GM21576 (cell line): ENCODE data around the gene GUCY1B1.
"Not testable (repeated sequence)": the region's sequence is repeated elsewhere in the genome, so short reads cannot be mapped to it uniquely, and the experiment has no call there.

Experiments
- ATAC-seq: cut with Tn5 transposase; IDR thresholded peaks from one replicate; pipeline ENCODE4 v1.9.1; 2021; ENCODE audit warnings: mild to moderate bottlenecking, moderate library complexity; ENCODE audit not compliant: unreplicated experiment

Gene GUCY1B1

DNA sequence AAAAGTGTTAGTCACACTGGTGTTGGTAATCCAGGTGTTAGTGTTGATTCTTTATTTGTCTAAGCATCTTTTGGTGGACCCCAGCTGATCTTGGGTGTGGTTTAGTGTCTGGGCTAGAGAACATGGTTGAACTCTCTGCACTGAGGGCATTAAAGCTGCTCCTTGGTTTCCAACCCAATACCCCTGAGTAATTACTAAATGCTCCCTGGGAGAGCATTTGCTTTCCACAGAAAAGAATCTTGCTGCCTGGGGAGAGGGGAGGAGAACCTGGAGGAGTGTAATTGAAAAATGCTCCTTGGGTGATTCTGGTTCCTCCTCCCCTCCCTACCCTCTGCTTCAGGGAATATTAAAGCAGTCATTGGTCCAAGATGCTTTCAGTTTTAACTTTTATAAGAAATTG, 3.1 kb downstream of the GUCY1B1 start:
- no peak for ATAC-seq

GRCh38 chr4:155762334-155762733, 3.5 kb downstream of the GUCY1B1 start:
- ATAC-seq, result no peak

DNA sequence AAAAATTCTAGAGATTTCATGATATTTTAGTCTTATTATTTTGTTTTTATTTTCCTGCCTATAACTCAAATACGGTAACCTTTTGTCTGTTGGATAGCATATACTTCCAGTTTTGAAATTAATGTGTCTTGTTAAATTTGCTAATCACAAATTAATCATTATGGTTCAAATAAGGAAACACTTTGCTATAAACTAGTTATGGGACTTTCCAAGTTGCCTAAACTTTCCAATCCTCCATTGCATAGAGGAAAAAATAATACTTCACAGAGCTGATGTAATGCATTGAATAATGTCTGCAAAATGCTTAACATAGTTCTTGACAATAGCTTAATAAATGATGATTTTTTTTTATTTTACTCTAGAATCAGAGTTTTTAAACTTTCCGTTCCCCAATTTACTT, 4.7 kb downstream of the GUCY1B1 start:
- no peak for ATAC-seq

GRCh38 chr4:155765149-155765548, 6.3 kb downstream of the GUCY1B1 start:
- ATAC-seq, result no peak

DNA sequence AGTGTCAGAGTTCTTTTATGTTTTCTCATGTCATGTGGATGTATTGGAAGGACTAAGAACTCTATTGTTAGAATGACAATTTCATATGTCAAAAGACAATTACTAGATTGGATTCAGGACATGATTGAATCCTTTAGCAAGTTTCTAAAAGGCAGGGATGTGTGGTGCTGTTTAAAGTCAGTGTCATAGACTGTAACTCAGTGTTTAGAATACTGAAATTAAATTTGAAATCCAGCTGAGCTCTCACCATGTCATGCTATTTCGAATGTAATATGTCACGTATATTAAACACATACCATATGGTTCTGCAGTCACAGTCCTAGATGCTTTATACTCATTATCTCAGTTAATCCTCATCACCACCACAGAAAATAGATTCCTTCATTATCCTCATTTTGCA, 7.8 kb downstream of the GUCY1B1 start:
- no peak for ATAC-seq

GRCh38 chr4:155768370-155768769, 9.5 kb downstream of the GUCY1B1 start:
- no peak for ATAC-seq

DNA sequence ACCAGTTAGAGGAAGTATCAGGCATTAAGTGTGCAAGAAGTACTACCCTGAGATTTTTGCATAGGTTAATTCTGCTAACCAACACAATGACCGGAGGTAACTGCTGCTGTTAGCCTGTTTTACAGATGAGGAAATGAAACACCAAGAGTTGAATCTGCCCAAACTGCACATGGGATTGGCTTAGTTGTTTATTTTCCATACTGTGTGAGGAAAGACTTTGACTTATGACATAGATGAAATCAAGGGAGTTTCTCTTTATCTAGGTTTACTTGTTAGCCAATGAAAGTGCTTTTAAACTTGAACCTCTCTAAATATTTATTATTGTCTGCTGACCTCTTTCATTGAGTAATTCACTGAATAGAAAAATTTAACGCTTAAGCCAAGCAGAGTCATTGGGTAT, 10.3 kb downstream of the GUCY1B1 start:
- peak; percentile 66 for ATAC-seq

DNA sequence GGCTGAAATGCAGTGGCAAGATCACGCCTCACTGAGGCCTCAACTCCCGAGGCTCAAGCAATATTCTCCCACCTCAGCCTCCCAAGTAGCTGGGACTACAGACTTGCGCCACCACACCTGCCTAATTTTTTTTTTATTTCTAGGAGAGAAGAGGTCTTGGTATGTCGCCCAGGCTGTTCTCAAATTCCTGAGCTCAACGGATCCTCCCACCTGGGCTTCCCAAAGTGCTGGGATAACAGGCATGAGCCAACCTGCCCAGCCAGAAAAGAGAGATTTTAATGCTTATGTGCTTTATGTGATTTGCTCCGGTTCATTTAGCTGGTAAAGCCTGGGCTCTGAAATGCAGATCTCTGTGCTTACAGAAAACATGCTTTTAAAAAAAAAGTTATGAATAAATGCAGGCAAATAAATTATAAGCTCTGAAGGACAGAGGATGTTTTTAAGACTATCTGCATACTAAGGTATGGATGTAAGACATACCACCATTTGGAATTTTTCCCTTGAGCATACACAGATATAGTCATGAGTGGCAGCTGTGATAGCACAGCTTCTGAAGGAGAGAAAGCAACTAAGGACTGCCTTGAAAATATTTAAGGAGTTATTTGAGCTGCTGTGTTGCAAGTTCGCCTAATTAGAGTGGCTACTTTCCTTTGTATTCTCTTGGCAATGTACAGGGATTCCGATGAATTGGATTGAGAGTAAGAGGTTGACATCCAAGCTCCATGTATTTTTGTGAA, 13.8 kb downstream of the GUCY1B1 start:
- ATAC-seq, result no peak

DNA sequence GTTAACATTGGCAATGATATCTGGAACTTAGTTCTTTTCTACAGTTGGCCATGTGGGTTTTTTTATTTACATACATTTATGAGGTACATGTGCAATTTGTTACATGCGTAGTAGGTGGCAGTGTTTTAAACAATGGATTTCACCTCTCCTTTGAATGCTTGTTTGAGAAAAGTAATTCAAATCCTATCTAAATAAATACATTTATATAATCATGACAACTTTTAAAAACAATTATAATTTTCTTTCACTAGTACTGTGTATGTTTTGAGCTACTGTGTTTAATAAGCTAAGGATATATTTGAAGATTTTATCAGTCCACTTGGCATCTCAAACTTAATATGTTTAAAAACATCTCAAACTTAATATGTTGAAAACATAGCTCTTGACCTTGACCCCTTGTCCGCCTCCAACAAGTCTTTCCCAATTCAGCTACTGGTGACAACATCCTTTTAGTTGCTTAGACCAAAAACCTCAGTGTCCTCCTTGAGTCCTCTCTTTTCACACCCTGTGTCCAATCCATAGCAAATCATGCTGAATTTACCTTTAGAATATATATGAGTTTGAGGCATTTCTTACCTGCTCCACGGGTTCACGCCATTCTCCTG, 14.5 kb downstream of the GUCY1B1 start:
- ATAC-seq, result no peak

- no peak for ATAC-seq
These were observed 15.2 kb downstream of the GUCY1B1 start for GRCh38 chr4:155774033-155774432.

- ATAC-seq, result no peak
These were observed 19.3 kb downstream of the GUCY1B1 start for GRCh38 chr4:155777971-155778735.

DNA sequence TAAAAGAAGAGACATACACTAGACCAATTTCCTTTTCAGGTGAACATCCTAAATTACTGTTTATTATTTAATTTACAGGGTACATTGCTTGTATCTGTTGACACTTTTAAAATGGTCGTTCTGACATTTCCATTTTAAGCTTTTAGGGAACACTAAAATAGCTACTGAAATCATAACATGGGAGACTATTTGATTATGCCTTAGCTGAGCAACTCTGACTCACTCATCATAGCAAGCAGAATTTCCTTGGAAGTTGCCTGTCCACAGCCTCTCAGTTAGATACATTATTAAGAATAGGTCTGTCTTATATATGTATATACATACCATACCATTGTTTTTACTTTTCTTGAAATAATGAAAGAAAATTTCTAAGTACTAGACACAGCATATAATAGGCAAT, 22.0 kb downstream of the GUCY1B1 start:
- ATAC-seq, result no peak

DNA sequence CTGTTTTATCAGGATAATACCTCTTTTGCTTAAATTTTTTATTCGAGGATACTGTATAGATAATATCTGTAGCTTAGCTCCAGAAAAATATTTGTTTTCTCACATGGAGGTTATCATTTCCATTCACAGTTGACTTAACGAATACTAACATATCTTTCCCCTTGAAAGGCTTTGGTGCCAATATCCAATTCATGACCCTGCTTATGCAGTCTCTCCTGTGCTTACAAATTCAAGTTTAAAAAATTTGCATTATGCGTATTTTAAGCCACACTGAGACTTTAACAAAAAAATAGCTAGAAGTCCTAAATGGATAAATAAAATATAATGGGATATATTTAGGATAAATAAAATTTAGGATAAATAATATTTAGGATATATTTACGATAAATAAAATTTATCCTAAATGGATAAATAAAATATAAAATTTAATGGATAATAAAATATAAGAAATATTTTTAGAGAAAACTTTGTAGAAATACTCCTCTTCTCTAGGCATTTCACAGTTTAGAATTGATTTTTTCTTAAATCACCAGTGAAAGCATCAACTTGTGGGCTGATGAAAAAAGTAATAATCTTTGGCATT, 22.5 kb downstream of the GUCY1B1 start:
- ATAC-seq, result no peak

- ATAC-seq, result no peak
These were observed 25.8 kb downstream of the GUCY1B1 start for GRCh38 chr4:155784637-155785036.

DNA sequence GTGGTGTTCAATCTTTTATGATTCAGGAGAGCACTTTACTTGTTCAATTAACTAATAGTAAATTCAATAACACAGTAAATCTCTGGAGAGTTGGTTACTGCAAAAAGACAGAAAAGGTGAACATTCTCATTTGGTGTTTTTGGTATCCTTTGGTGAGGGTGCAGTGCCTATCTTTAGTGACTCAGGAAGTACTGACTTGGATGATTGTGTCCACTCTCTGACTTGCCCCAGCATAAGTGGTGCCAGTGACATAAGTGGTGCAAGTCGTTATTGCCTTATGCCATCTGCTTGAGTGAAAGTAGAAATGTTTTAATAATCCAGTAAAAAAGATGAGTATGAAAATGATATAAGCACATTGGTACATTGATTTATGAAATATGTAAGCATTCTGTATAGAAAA, 27.0 kb downstream of the GUCY1B1 start:
- ATAC-seq, result no peak

DNA sequence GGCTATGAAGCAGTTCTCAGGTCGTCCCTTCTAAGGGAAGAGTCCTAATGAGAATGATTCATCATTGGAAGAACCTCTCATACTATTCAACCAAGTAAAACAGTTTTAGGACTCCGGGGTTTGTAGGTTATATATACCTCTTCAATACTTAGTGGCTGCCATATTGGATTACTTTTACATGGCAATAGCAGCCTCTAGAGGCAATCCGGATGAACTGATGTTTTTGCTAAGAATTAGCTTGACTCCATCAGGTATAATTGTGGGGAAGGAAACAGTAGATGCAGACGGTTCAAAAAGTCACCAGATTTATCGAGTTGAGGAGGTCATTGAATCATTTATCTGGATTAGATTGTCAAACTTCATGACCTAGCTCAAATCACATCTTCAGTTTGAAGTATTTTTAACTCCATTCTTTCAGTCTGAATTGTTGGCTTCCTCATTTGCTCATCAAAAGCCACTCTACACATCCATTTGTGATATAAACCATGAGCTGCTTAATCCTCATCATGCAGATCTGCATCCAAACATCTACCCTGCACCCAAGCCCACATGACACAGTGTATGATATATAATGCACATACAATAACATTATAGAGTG, 28.4 kb downstream of the GUCY1B1 start:
- ATAC-seq, result peak; percentile 97

DNA sequence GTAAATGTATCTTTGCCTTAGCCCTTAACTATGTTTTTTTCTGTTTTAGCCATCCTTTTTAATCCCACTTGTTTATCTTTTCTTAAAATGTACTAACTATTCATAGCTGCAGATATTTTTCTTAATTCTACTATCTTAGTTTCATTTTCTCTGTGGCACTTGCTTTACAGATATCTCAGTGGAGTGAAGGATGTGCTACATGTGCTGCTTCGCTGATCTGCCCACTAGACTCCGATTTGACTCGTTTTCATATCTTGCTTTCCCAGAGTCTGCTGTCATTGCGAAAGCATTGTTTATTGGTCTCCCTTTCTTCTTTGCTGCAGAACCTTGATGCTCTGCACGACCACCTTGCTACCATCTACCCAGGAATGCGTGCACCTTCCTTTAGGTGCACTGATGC, 30.6 kb downstream of the GUCY1B1 start:
- no peak for ATAC-seq

GRCh38 chr4:155789982-155790381, 31.2 kb downstream of the GUCY1B1 start:
- no peak for ATAC-seq

DNA sequence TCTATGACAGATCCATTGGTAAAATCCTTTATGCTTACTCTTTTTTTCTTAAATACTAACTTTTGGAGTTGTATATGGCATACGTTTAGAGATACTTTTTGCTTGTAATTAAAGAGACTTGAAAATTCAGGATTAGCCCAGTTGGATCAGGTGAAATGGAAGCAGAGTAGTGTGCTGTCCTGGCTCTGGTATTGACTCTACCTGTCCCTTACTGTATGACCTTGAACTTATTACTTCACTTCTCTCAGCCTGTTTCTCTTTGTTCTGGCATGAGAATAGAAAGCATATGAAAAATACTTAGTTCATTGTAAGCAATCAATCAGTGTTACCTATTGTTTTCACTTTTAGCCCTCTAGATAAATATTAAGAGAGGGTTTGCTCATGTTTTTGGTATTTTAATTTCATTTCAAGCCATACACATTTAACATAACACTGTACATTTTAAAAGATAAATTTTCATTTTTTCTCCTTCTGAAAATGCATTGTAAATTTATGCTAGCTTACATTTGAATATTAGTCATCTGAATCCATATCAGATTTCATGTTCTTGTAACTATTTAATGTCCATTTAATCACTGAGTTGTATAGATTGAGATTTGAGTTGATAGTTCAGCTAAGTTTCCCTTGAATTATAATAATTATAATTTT, 35.9 kb downstream of the GUCY1B1 start:
- no peak for ATAC-seq

- peak; percentile 80 for ATAC-seq
These were observed 37.2 kb downstream of the GUCY1B1 start for GRCh38 chr4:155795991-155796390.

- not testable (repeated sequence) for ATAC-seq
These were observed 38.8 kb downstream of the GUCY1B1 start for GRCh38 chr4:155797581-155797980.
